ENCODE measurements around the gene ANO3.

ANO3 gene

GRCh38 chr11:26365284-26365683, 33.4 kb downstream of the ANO3 start:
- DNase-seq: no peak

GRCh38 chr11:26377619-26378018, 45.7 kb downstream of the ANO3 start:
- no peak for DNase-seq

GRCh38 chr11:26399336-26399735, 67.4 kb downstream of the ANO3 start:
- no peak for DNase-seq

- no peak for DNase-seq
Measured at GRCh38 chr11:26410706-26411366, 78.9 kb downstream of the ANO3 start.

GRCh38 chr11:26412955-26413354, 81.0 kb downstream of the ANO3 start:
- no peak for DNase-seq

GRCh38 chr11:26418386-26418912, 86.5 kb downstream of the ANO3 start:
- DNase-seq: no peak

- no peak for DNase-seq
Measured at GRCh38 chr11:26420331-26420730, 88.4 kb downstream of the ANO3 start.

GRCh38 chr11:26424255-26424654, 92.3 kb downstream of the ANO3 start:
- DNase-seq: no peak

GRCh38 chr11:26439854-26440253, 107.9 kb downstream of the ANO3 start:
- DNase-seq: no peak

GRCh38 chr11:26442131-26442530, 110.2 kb downstream of the ANO3 start:
- DNase-seq: no peak

- no peak for DNase-seq
Measured at GRCh38 chr11:26443617-26444016, 111.7 kb downstream of the ANO3 start.

- no peak for DNase-seq
Measured at GRCh38 chr11:26457636-26458035, 125.7 kb downstream of the ANO3 start.

- no peak for DNase-seq
Measured at GRCh38 chr11:26465274-26465673, 133.3 kb downstream of the ANO3 start.

- DNase-seq: no peak
Measured at GRCh38 chr11:26467506-26467905, 135.6 kb downstream of the ANO3 start.

- no peak for DNase-seq
Measured at GRCh38 chr11:26470992-26471391, 139.1 kb downstream of the ANO3 start.

- no peak for DNase-seq
Measured at GRCh38 chr11:26473216-26474194, 141.6 kb downstream of the ANO3 start.

- DNase-seq: no peak
Measured at GRCh38 chr11:26474401-26474800, 142.5 kb downstream of the ANO3 start.

GRCh38 chr11:26477396-26477795, 145.5 kb downstream of the ANO3 start:
- DNase-seq: no peak

GRCh38 chr11:26478710-26479109, 146.8 kb downstream of the ANO3 start:
- no peak for DNase-seq

- no peak for DNase-seq
Measured at GRCh38 chr11:26480041-26480440, 148.1 kb downstream of the ANO3 start.

GRCh38 chr11:26483108-26483507, 151.2 kb downstream of the ANO3 start:
- no peak for DNase-seq

- no peak for DNase-seq
Measured at GRCh38 chr11:26490546-26490945, 158.6 kb downstream of the ANO3 start.

- no peak for DNase-seq
Measured at GRCh38 chr11:26493616-26494015, 161.7 kb downstream of the ANO3 start.

GRCh38 chr11:26507229-26507628, 175.3 kb downstream of the ANO3 start:
- DNase-seq: no peak

Data from CD4-positive, alpha-beta T cell treated with Interferon gamma for 1 hour (primary cell).